Trophoblast cell (in vitro differentiated cells and primary cell): Measurements from ENCODE around the gene APOBEC3B.
A peak's percentile ranks its signal among the peaks of the same experiment; 100 is the strongest.
"Not testable (repeated sequence)": the region's sequence is repeated elsewhere in the genome, so short reads cannot be mapped to it uniquely, and the experiment has no call there.

Experiments
- DNase-seq, 2 donors: peaks; one replicate each; pipeline ENCODE4 v3.0.0-alpha.2; 2016
- H2AFZ ChIP-seq: 2 replicates; pipeline ENCODE4 v1.6.1; 2013; ENCODE audit warnings: low read length, moderate library complexity, mild to moderate bottlenecking; ENCODE audit not compliant: insufficient read depth, poor library complexity
- H2AK5ac ChIP-seq: 2 replicates; pipeline ENCODE4 v1.6.1; 2013; ENCODE audit warnings: mild to moderate bottlenecking, low read length
- H2BK120ac ChIP-seq: 2 replicates; pipeline ENCODE4 v1.6.1; 2013; ENCODE audit warnings: low read length, mild to moderate bottlenecking, moderate library complexity; ENCODE audit not compliant: insufficient read depth, poor library complexity
- H2BK12ac ChIP-seq: 2 replicates; pipeline ENCODE4 v1.6.1; 2013; ENCODE audit warnings: mild to moderate bottlenecking, low read length, moderate library complexity
- H2BK5ac ChIP-seq: 2 replicates; pipeline ENCODE4 v1.6.1; 2013; ENCODE audit warnings: low read length, low read depth, moderate library complexity, mild to moderate bottlenecking; ENCODE audit not compliant: poor library complexity
- H3K14ac ChIP-seq: 2 replicates; pipeline ENCODE4 v1.6.1; 2013; ENCODE audit warnings: mild to moderate bottlenecking, low read length
- H3K18ac ChIP-seq: 2 replicates; pipeline ENCODE4 v1.6.1; 2013; ENCODE audit warnings: mild to moderate bottlenecking, low read length
- H3K23ac ChIP-seq: 2 replicates; pipeline ENCODE4 v1.6.1; 2013; ENCODE audit warnings: low read length
- H3K27ac ChIP-seq: 2 replicates; pipeline ENCODE4 v1.5.1; 2013; ENCODE audit warnings: low read depth, mild to moderate bottlenecking, inconsistent platforms, low read length, moderate library complexity
- H3K27me3 ChIP-seq: 2 replicates; pipeline ENCODE4 v1.6.1; 2013; ENCODE audit warnings: inconsistent platforms, mild to moderate bottlenecking, low read length, moderate library complexity; ENCODE audit not compliant: insufficient read depth
- H3K36me3 ChIP-seq, 2 experiments: 1 replicate in 1 of 2; 2 replicates in 1 of 2; pipeline ENCODE4 v1.6.1; 2013; ENCODE audit warnings: low read length in 2 of 2, mild to moderate bottlenecking in 2 of 2, moderate library complexity in 1 of 2; ENCODE audit not compliant: insufficient read depth in 2 of 2, control insufficient read depth in 1 of 2
- H3K4ac ChIP-seq: 2 replicates; pipeline ENCODE4 v1.6.1; 2013; ENCODE audit warnings: low read depth, mild to moderate bottlenecking, low read length, moderate library complexity
- H3K4me1 ChIP-seq, 2 experiments: 1 replicate in 1 of 2; 2 replicates in 1 of 2; pipeline ENCODE4 v1.6.1; 2013; ENCODE audit warnings: low read length in 2 of 2, mild to moderate bottlenecking in 2 of 2, moderate library complexity in 1 of 2; ENCODE audit not compliant: insufficient read depth in 2 of 2, control insufficient read depth in 1 of 2
- H3K4me2 ChIP-seq: 2 replicates; pipeline ENCODE4 v1.6.1; 2013; ENCODE audit warnings: inconsistent platforms, mild to moderate bottlenecking, low read length, moderate library complexity
- H3K4me3 ChIP-seq: 2 replicates; pipeline ENCODE4 v1.5.1; 2013; ENCODE audit warnings: mild to moderate bottlenecking, low read depth, low read length, inconsistent platforms
- H3K79me1 ChIP-seq: one replicate; pipeline ENCODE4 v1.6.1; 2013; ENCODE audit warnings: low read length
- H3K79me2 ChIP-seq: 2 replicates; pipeline ENCODE4 v1.6.1; 2013; ENCODE audit warnings: low read length, mild to moderate bottlenecking; ENCODE audit not compliant: control insufficient read depth, insufficient read depth, poor library complexity
- H3K9ac ChIP-seq: 2 replicates; pipeline ENCODE4 v1.6.1; 2013; ENCODE audit warnings: mild to moderate bottlenecking, low read length
- H3K9me3 ChIP-seq: 2 replicates; pipeline ENCODE4 v1.6.1; 2013; ENCODE audit warnings: low read depth, mild to moderate bottlenecking, control low read depth, inconsistent platforms, low read length; ENCODE audit not compliant: insufficient read depth
- H4K12ac ChIP-seq: 2 replicates; pipeline ENCODE4 v1.6.1; 2013; ENCODE audit warnings: low read depth, mild to moderate bottlenecking, low read length, moderate library complexity
- H4K8ac ChIP-seq: 2 replicates; pipeline ENCODE4 v1.6.1; 2013; ENCODE audit warnings: low read depth, mild to moderate bottlenecking, low read length, moderate library complexity
- H4K91ac ChIP-seq: one replicate; pipeline ENCODE4 v1.6.1; 2013; ENCODE audit warnings: low read depth, mild to moderate bottlenecking, low read length, moderate library complexity
- WGBS: extraction: QIAGEN DNeasy Blood & Tissue Kit; methylation state at CpG from one replicate; pipeline ENCODE4 v1.1.7; 2013; ENCODE audit warnings: missing lambda C conversion rate; ENCODE audit not compliant: insufficient read length, insufficient coverage; ENCODE audit errors: extremely low coverage; 5-methylcytosine and 5-hydroxymethylcytosine counted together

The APOBEC3B gene

DNA sequence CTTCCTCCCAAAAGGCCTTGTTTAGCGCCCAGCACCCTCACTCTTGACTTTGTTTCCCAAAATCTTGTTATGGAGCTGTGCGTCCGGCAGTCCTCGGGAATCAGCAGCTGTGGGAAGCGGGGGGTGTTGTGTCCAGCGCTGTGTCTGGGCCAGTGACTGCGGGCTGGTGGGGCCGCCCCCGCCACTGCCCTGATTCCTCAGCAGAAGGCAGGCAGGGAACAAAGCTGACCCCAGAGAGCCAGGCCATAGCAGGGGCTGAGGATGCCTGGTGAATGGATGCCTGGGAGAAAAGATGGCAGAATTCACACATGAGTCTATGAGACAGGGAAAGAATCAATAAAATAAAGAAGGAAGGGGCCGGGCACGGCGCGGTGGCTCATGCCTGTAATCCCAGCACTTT lies 34.4 kb downstream of the APOBEC3B start:
- H2BK5ac ChIP-seq: no peak overlapping the region
- no peaks in the 10 kb centered on the region for H3K36me3 ChIP-seq
- H3K79me2 ChIP-seq: no peaks in the 10 kb centered on the region
- WGBS: no CpG with 5 or more reads among the region's 13 CpGs
- H3K27ac ChIP-seq: no peak overlapping the region
- no peak for DNase-seq
- H4K12ac ChIP-seq: no peak overlapping the region
- H3K4ac ChIP-seq: no peak overlapping the region
- no peak overlapping the region for H2AK5ac ChIP-seq
- H4K91ac ChIP-seq: no peak overlapping the region
- H3K9me3 ChIP-seq: no peaks in the 10 kb centered on the region
- no peak overlapping the region for H3K14ac ChIP-seq
- H3K79me1 ChIP-seq: peaks cover 10% of the 10 kb centered on the region
- peaks cover 15 to 20% of the 10 kb centered on the region in 2 experiments for H3K4me1 ChIP-seq
- no peak overlapping the region for H3K9ac ChIP-seq
- H3K18ac ChIP-seq: no peak overlapping the region
- no peak overlapping the region for H2BK120ac ChIP-seq
- H4K8ac ChIP-seq: no peak overlapping the region
- H3K4me2 ChIP-seq: no peak overlapping the region
- H3K4me3 ChIP-seq: no peak overlapping the region
- H3K27me3 ChIP-seq: no peaks in the 10 kb centered on the region
- H2AFZ ChIP-seq: no peak overlapping the region
- H2BK12ac ChIP-seq: no peak overlapping the region
- H3K23ac ChIP-seq: no peak overlapping the region

DNA sequence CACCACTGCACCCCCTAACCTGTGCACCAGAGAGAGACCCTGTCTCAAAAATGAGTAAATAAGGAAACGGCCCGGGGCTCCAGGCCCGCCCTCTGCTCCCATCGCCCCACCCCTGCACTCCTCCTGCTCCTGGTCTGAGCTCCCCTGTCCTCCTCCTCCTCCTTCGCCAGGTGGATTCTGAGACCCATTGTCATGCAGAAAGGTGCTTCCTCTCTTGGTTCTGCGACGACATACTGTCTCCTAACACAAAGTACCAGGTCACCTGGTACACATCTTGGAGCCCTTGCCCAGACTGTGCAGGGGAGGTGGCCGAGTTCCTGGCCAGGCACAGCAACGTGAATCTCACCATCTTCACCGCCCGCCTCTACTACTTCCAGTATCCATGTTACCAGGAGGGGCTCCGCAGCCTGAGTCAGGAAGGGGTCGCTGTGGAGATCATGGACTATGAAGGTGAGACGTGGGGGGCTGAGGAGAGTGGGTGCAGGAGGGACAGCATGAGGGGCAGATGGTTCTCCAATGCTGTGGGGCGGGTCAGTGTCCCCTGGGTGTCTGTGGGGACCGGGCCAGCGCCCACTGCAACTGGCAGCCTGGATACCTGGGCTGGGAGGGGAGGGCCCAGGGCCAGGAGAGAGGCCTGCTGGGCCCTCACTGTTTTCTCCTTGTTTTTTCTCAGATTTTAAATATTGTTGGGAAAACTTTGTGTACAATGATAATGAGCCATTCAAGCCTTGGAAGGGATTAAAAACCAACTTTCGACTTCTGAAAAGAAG lies 35.6 kb downstream of the APOBEC3B start:
- Histone ChIP-seq H4K8ac (no peak overlapping the region), H3K9me3 (no peaks in the 10 kb centered on the region), H3K14ac (no peak overlapping the region), H3K79me2 (no peaks in the 10 kb centered on the region), H2AFZ (no peak overlapping the region), H3K36me3 (no peaks in the 10 kb centered on the region), H3K23ac (no peak overlapping the region), H3K4me2 (no peak overlapping the region), H3K18ac (no peak overlapping the region), H2BK12ac (no peak overlapping the region), H3K4me3 (no peak overlapping the region), H4K12ac (no peak overlapping the region), H3K4ac (no peak overlapping the region), H3K27ac (no peak overlapping the region), H3K79me1 (peaks cover 10% of the 10 kb centered on the region), H2BK120ac (no peak overlapping the region), H4K91ac (no peak overlapping the region), H3K27me3 (no peaks in the 10 kb centered on the region), H3K4me1 (peaks cover 16 to 21% of the 10 kb centered on the region in 2 experiments), H2AK5ac (no peak overlapping the region), H3K9ac (no peak overlapping the region), H2BK5ac (no peak overlapping the region)
- DNase-seq: no peak
- no CpG with 5 or more reads among the region's 18 CpGs for WGBS

DNA sequence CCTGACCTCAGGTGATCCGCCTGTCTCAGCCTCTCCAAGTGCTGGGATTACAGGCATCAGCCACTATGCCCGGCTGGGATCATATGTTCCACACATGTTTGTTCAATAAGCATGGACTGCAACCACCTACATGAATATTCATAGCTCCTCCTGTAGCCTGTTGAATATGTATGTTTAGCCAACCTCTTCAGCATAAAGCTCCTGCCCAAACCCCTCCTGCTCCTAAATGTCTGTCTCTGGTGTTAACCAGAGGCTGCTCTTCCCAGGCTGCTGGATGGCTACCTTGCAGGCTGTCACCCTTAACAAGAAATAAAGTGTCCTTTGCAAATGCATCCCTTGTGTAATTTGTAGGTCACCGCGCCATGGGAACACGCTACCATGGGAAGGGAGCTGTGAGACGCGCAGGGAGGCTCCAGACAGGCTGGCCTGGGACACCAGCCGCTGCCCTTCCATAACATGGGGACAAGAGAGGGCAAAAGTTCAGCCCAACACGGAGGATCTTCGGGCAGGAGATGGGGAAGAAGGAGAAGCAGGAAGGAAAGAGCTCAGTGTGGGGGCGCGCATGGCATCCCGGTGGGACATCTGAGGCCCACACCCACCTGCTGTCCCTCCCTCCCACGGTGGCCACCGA lies 38.0 kb downstream of the APOBEC3B start:
- Histone ChIP-seq H3K4me1 (peaks cover 9 to 11% of the 10 kb centered on the region in 2 experiments), H3K4me2 (peak overlapping the region; percentile 46), H2AFZ (peak overlapping the region; percentile 9), H4K8ac (peak overlapping the region; percentile 51)
- not testable (repeated sequence) for H3K79me1 ChIP-seq, H3K27ac ChIP-seq, DNase-seq, H2BK5ac ChIP-seq, H3K4me3 ChIP-seq, H3K79me2 ChIP-seq, H3K9me3 ChIP-seq, H3K9ac ChIP-seq, H2AK5ac ChIP-seq, H3K14ac ChIP-seq, H3K23ac ChIP-seq, H4K91ac ChIP-seq, H3K4ac ChIP-seq, H3K27me3 ChIP-seq, H2BK12ac ChIP-seq, H3K18ac ChIP-seq, H4K12ac ChIP-seq, H3K36me3 ChIP-seq, H2BK120ac ChIP-seq
- WGBS: no CpG with 5 or more reads among the region's 15 CpGs

DNA sequence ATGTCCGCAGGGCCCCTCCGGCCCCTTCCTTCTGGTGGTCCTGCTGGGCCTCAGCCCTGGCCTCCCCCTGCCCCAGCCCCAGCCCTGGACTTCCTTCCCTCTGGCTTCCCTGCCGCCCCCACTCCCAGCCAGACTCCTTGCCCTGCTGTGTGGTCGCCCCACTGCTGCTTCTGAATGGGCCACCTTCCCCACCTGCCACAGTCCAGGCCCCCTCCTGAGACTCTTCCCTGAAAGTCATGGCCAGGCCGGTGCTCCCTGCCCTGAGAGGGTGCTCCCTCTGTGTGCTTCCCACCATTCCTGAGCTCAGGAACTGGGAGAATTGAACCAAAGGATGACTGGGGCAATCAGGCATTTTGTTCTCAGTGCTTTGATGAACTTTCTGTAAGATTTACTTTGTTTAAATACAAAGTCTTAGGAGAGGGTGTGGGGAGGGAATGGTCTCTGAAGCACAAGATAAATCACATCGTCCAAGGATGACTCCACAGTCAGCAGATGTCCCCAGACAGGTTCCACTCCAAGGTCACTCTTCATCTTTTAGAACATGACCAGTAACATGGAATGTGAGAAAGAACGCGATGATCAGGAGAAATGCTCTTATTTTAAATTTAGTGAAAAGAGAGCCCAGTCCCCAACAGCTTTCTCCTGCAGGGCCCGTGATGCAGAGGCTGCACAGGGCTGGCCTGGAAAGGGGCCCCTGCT lies 39.6 kb downstream of the APOBEC3B start:
- Histone ChIP-seq H4K8ac (peak overlapping the region; percentile 84), H3K27me3 (no peaks in the 10 kb centered on the region), H2BK12ac (peak overlapping the region; percentile 55), H3K79me2 (no peaks in the 10 kb centered on the region), H4K12ac (no peak overlapping the region), H3K4me3 (no peak overlapping the region), H2BK120ac (peak overlapping the region; percentile 31), H3K9me3 (no peaks in the 10 kb centered on the region), H3K4ac (peak overlapping the region; percentile 33), H3K79me1 (peaks cover 5% of the 10 kb centered on the region), H2AFZ (no peak overlapping the region), H2BK5ac (no peak overlapping the region), H3K27ac (no peak overlapping the region), H3K18ac (peak overlapping the region; percentile 33), H3K9ac (no peak overlapping the region), H3K14ac (no peak overlapping the region), H3K4me1 (peaks cover 9 to 11% of the 10 kb centered on the region in 2 experiments), H2AK5ac (peak overlapping the region; percentile 7), H3K4me2 (no peak overlapping the region), H3K23ac (no peak overlapping the region), H3K36me3 (no peaks in the 10 kb centered on the region), H4K91ac (peak overlapping the region; percentile 54)
- WGBS: no CpG with 5 or more reads among the region's 9 CpGs
- DNase-seq: peak in 1 of 2 donors; percentile 27
